Stimulated activated CD8-positive, alpha-beta memory T cell treated with anti-CD3 and anti-CD28 coated beads, Interleukin-15, amount 100 ng/mL, for 24 hours (primary cell): ENCODE measurements around the gene PPP1R3G.
"Not testable (repeated sequence)": the region's sequence is repeated elsewhere in the genome, so short reads cannot be mapped to it uniquely, and the experiment has no call there.

Experiments used
- DNase-seq: peaks from one replicate; pipeline ENCODE4 v3.0.0-alpha.2; 2020; ENCODE audit warnings: low read depth

PPP1R3G gene

DNA sequence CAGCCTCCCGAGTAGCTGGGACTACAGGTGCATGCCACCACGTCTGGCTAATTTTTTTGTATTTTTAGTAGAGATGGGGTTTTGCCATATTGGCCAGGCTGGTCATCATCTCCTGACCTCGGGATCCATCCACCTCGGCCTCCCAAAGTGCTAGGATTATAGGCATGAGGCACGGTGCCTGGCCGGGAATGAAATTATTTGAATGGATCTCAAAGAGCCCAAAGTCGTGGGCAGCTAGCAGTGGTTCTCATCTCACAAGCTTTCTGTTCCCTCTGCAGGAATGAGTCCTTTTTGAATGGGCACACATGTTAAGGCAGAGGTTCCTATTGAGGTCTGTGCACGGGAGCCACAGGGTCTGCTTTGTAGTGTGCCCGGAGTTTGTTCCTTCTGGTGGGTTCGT is 34.9 kb downstream of the PPP1R3G start:
- no peak for DNase-seq

- DNase-seq = not testable (repeated sequence)
Observed at GRCh38 chr6:5120543-5120942, 35.4 kb downstream of the PPP1R3G start.

DNA sequence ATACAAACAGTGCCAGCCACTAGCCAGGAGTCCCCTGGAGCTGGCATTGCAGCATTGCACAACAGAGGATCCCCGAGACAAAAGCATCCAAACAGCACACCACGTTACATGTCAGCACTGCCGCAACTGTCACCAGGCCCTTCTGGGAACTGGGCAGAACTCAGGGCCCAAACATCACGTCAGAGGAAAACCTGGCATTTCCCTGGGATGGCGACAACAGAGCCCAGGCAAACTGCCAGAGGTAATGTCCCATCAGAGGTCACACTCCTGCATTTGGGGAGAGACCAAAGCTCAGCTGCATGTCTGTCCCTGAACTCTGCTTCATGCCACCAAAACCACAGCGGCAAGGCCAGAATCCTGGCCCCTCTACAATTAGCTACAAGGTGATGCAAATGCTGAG is 36.3 kb downstream of the PPP1R3G start:
- no peak for DNase-seq

DNA sequence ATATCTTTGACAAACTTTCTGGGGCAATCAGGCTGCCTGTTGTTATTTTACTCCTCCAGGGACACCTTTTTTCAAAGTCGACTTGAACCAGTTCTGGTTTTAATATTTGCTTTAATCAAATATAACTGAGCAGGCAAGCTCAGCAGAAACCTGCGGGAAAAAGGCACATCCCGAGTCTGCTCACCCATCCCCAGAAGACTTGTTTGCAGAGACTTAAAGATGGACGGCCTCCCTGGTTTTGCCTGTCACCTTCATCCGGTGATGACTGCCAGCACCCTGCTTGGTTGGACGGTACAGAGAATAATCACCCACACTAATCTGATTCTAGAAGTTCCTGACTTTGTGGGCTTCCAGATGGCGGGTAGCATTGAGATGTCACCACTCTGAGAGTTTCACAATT is 36.8 kb downstream of the PPP1R3G start:
- DNase-seq = no peak

GRCh38 chr6:5122504-5123112 is 37.5 kb downstream of the PPP1R3G start:
- no peak for DNase-seq

DNA sequence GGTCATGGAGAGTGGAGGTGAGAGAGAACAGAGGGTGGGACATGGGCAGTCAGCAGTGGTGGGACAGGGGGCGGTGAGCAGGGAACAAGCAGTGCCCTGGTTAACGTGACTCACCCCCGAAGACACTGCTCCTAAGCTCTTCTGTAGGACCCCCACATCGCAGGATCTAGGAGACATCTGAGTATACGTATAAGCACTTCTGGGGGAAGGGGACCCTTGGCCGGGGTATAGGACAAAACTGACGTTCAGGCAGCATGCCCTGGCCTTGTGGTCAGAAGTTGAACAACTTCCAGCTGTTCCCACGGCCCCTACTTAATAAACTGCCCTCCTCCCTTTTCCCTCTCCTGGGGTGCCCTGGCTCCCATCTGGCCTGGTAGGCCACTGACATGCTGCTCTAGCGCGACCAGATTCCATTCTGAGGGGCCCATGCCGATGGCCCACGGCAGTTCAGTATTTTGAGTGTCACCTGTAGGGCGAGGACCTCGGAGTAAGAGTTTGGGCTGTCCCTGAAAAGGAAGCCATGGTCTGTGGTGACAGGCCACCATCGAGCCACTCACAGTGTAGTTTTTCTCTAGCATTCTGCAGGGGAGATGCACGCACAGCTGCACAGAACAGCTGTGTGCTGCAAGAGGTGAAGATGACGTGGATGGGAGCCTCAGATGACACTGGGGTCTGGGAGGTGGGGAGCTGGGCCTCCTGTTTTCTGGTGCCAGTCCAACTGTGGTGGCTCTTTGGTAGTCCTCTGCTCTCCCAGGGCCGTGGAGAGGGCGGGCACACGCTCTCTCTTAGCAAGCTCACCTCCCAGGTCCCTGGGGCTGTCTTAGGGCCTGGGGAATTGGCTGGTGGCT is 38.4 kb downstream of the PPP1R3G start:
- DNase-seq = no peak

GRCh38 chr6:5124526-5124925 is 39.4 kb downstream of the PPP1R3G start:
- DNase-seq = no peak

DNA sequence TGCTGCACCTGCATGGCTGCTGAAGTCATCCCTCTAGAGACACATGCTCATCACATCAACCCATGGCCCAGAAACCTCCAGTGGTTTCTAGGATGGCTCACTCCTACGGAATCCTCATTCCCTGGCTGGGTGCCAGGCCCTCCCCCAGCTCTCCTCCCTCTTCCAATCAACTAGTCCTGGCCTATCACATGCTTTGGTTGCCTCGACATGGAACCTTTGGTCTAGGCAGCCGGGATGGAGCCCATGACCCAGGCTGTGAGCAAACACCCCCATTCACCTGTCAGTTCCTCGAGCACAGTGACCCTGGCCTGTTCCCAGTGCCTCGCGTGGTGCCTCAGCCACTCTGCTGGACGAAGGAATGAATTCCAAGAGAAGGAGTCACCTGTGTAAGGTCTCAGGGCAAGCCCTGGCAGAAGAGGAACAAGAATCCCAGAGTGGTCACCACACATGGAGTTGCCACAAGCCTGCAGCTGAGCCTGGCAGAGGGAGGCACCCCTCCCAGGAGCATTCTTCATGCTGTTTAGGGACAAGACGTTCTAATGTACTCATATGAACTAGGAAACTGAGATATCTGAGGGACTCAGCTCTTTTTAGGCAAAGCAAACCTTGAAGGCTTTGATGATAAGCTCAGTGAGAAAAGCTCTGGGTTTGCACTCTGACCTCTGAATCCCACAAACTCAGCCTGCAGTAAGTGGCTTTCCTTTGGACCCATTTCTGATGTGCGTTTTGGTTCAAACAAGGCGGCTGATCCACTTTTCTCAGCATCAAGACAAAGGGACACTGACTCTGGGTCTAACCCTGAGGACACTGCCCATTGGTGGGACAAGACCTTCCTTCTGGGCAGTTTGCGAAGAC is 40.2 kb downstream of the PPP1R3G start:
- DNase-seq = no peak

- DNase-seq = no peak
Observed at GRCh38 chr6:5126214-5126613, 41.1 kb downstream of the PPP1R3G start.

DNA sequence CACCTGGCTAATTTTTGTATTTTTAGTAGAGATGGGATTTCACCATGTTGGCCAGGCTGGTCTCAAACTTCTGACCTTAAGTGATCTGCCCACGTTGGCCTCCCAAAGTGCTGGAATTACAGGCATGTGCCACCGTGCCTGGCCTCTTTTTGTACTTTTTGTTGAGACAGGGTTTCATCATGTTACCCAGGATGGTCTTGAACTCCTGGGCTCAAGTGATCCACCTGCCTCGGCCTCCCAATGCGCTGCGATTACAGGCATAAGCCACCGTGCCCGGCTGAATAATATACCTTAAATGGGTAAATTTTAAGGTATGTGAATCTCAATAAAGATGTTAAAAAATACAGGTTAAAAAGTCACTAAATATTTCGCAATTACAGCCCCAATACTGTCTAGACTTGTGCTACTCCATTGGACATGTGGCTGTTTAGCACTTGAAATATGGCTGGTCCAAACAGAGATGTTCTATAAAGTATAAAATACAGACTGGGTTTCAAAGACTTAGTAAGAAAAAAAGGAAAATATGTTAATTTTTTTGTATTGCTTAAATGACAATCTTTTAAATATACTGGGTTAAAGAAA is 42.1 kb downstream of the PPP1R3G start:
- DNase-seq = no peak

DNA sequence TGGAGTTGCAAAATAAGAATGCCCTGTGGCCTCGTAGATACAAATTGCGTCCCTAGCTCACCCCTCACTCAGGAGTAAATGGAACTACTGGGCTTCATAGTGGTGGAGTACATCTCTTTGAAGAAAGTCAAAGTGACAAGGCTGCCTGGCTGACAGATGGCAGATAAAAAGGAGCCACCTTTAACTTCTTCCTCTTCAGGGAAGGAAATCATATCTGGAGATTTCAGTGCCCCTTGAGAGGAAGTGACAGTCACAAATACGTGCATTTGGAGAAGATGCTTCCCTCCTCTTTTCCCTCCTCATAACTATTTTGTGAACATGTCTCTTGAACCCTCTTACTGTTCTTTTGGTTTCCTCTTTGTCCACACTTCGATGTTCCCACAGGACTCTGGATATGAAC is 43.2 kb downstream of the PPP1R3G start:
- no peak for DNase-seq

DNA sequence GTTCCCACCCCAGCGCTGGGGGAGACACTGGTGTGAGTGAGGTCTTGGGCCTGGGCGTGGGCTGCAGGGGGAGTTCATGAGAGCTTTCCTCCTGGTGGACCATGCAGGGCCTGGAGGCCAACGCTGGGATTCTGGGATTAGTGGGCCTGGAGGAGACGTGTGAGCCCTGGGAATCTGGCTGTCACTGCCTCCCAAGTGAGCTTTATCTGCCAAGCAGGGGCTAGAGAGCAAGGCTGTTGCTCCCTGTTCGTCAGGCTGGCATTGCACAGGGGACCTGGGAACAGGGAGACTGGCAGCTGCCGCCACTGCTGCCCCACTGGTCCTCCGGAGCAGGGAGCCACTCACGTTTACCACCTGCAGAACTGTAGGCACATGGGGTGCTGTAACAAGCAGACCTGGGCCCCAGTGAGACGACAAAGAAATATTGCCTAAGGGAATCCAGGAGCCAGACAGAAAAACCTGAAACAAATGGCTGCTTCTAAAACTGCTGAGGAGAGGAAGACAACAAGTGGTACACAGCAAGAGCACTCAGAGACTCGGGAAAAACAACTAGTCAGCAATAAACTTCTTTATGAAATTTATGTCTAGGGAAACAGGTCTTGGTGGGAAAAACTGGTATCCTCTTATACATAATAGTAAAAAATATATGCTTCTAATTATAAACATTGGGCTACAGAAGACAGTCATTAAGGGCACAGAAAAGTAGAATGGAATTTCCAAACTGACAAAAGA is 45.2 kb downstream of the PPP1R3G start:
- no peak for DNase-seq

- DNase-seq = no peak
Observed at GRCh38 chr6:5132731-5133130, 47.6 kb downstream of the PPP1R3G start.

- no peak for DNase-seq
Observed at GRCh38 chr6:5133943-5134342, 48.8 kb downstream of the PPP1R3G start.

- DNase-seq = peak; percentile 8
Observed at GRCh38 chr6:5135788-5136376, 50.7 kb downstream of the PPP1R3G start.

- DNase-seq = no peak
Observed at GRCh38 chr6:5136851-5137250, 51.7 kb downstream of the PPP1R3G start.
